HCT116 (cell line): ENCODE data around the gene SLC66A3.

Experiments
- CBX3 ChIP-seq: IDR thresholded peaks from 2 replicates; pipeline ENCODE4 v1.6.1; 2012; ENCODE audit warnings: low read depth
- CEBPB ChIP-seq: IDR thresholded peaks from 2 replicates; pipeline ENCODE4 v1.6.1; 2012; ENCODE audit warnings: low read depth
- EGR1 ChIP-seq: IDR thresholded peaks from 2 replicates; pipeline ENCODE4 v1.6.1; 2012; ENCODE audit warnings: low read depth
- EZH2 ChIP-seq: fragments of 200-600 bp; sonication (generic); IDR thresholded peaks from 2 replicates; pipeline ENCODE4 v1.6.1; 2017; ENCODE audit warnings: antibody characterized with exemption, mixed run types
- EZH2phosphoT487 ChIP-seq: fragments of 200-600 bp; IDR thresholded peaks from 2 replicates; pipeline ENCODE4 v1.6.1; 2018; ENCODE audit warnings: antibody characterized with exemption, borderline replicate concordance
- POLR2A ChIP-seq: IDR thresholded peaks from 2 replicates; pipeline ENCODE4 v1.7.0; 2011; ENCODE audit warnings: borderline replicate concordance; ENCODE audit not compliant: insufficient read depth, insufficient read length; ENCODE audit errors: extremely low read depth
- RAD21 ChIP-seq: IDR thresholded peaks from 2 replicates; pipeline ENCODE4 v1.6.1; 2012; ENCODE audit warnings: low read depth, mild to moderate bottlenecking
- SP1 ChIP-seq: IDR thresholded peaks from 2 replicates; pipeline ENCODE4 v1.6.1; 2012; ENCODE audit warnings: low read depth
- SRF ChIP-seq: IDR thresholded peaks from 2 replicates; pipeline ENCODE4 v1.6.1; 2012; ENCODE audit warnings: low read depth
- ZNF274 ChIP-seq: fragments of 200-500 bp; sonication (Bioruptor generic); IDR thresholded peaks from 2 replicates; pipeline ENCODE4 v1.6.1; 2014; ENCODE audit warnings: mild to moderate bottlenecking, low read depth, low read length, inconsistent platforms
- TF ChIP-seq, protein P1 (sequence below), 3 experiments: fragments of 200-600 bp in 1 of 3; sonication (generic) in 1 of 3; IDR thresholded peaks in 2 of 3; conservative IDR thresholded peaks in 1 of 3; 2 replicates each; pipeline ENCODE4 v1.5.1; 2012 to 2017; ENCODE audit warnings: low read depth in 2 of 3, low read length in 2 of 3, antibody characterized with exemption in 1 of 3, borderline replicate concordance in 1 of 3, control low read depth in 1 of 3, mild to moderate bottlenecking in 1 of 3, mixed read lengths in 1 of 3, mixed run types in 1 of 3, moderate library complexity in 1 of 3; ENCODE audit not compliant: insufficient read depth in 1 of 3
- TF ChIP-seq, protein P2 (sequence below): IDR thresholded peaks from 2 replicates; pipeline ENCODE4 v1.6.1; 2012; ENCODE audit warnings: low read depth
- TF ChIP-seq, protein P3 (sequence below): IDR thresholded peaks from 2 replicates; pipeline ENCODE4 v1.6.1; 2012
- TF ChIP-seq, protein P4 (sequence below): IDR thresholded peaks from 2 replicates; pipeline ENCODE4 v1.6.1; 2012

DNA sequence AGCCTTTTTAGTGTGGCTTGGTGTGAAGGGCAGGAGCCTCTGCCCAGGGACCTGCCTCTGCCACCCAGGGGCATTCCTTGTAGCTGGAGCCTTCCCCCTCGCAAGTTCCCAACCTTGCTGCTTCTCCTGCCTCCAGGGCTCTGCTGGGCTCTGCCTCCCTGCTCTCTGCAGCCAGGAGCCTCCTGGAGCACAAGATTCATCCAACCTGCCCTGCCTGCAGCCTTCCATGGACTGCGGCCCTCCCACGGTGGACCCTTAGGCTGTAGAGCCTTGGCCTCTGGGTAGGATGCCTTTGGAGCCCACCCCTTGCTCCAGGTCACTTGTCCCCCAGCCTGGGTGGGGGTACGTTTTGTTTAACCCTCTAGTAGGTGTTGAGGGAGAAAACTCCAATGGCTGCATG, 2.5 kb downstream of the SLC66A3 start:
- TF ChIP-seq POLR2A = no peak
- TF ChIP-seq, protein P1, sequence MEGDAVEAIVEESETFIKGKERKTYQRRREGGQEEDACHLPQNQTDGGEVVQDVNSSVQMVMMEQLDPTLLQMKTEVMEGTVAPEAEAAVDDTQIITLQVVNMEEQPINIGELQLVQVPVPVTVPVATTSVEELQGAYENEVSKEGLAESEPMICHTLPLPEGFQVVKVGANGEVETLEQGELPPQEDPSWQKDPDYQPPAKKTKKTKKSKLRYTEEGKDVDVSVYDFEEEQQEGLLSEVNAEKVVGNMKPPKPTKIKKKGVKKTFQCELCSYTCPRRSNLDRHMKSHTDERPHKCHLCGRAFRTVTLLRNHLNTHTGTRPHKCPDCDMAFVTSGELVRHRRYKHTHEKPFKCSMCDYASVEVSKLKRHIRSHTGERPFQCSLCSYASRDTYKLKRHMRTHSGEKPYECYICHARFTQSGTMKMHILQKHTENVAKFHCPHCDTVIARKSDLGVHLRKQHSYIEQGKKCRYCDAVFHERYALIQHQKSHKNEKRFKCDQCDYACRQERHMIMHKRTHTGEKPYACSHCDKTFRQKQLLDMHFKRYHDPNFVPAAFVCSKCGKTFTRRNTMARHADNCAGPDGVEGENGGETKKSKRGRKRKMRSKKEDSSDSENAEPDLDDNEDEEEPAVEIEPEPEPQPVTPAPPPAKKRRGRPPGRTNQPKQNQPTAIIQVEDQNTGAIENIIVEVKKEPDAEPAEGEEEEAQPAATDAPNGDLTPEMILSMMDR (IDR thresholded peaks at IDR 0.05 in 2 of 3, conservative IDR thresholded peaks at IDR 0.05 in 1 of 3; ENCODE audit: borderline replicate concordance in 1 of 3, insufficient read depth in 1 of 3, low read depth in 2 of 3, low read length in 2 of 3) = no peak
- no peak for TF ChIP-seq ZNF274
- TF ChIP-seq SP1 = no peak
- TF ChIP-seq EZH2 = no peak
- TF ChIP-seq, protein P2, sequence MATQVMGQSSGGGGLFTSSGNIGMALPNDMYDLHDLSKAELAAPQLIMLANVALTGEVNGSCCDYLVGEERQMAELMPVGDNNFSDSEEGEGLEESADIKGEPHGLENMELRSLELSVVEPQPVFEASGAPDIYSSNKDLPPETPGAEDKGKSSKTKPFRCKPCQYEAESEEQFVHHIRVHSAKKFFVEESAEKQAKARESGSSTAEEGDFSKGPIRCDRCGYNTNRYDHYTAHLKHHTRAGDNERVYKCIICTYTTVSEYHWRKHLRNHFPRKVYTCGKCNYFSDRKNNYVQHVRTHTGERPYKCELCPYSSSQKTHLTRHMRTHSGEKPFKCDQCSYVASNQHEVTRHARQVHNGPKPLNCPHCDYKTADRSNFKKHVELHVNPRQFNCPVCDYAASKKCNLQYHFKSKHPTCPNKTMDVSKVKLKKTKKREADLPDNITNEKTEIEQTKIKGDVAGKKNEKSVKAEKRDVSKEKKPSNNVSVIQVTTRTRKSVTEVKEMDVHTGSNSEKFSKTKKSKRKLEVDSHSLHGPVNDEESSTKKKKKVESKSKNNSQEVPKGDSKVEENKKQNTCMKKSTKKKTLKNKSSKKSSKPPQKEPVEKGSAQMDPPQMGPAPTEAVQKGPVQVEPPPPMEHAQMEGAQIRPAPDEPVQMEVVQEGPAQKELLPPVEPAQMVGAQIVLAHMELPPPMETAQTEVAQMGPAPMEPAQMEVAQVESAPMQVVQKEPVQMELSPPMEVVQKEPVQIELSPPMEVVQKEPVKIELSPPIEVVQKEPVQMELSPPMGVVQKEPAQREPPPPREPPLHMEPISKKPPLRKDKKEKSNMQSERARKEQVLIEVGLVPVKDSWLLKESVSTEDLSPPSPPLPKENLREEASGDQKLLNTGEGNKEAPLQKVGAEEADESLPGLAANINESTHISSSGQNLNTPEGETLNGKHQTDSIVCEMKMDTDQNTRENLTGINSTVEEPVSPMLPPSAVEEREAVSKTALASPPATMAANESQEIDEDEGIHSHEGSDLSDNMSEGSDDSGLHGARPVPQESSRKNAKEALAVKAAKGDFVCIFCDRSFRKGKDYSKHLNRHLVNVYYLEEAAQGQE = no peak
- TF ChIP-seq CEBPB = no peak
- TF ChIP-seq RAD21 = no peak
- TF ChIP-seq EGR1 = no peak
- TF ChIP-seq SRF = no peak
- TF ChIP-seq, protein P3, sequence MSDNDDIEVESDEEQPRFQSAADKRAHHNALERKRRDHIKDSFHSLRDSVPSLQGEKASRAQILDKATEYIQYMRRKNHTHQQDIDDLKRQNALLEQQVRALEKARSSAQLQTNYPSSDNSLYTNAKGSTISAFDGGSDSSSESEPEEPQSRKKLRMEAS = no peak
- TF ChIP-seq EZH2phosphoT487 = no peak
- TF ChIP-seq CBX3 = no peak
- TF ChIP-seq, protein P4, sequence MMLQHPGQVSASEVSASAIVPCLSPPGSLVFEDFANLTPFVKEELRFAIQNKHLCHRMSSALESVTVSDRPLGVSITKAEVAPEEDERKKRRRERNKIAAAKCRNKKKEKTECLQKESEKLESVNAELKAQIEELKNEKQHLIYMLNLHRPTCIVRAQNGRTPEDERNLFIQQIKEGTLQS = no peak
